Upper lobe of right lung (tissue), 1 donor: ENCODE measurements around the gene SOAT2. TPM values are rescaled to one million over a fixed set of nuclear protein-coding genes. Genes with fewer than 3 reads are reported as not detected.
"Not testable (repeated sequence)": the region's sequence is repeated elsewhere in the genome, so short reads cannot be mapped to it uniquely, and the experiment has no call there.

Source experiments
- ATAC-seq: fragments of 200-7000 bp; cut with Tn5 transposase; one replicate; pipeline ENCODE4 v1.9.1; 2020; ENCODE audit warnings: mild to moderate bottlenecking, moderate library complexity
- DNase-seq: peaks from one replicate; pipeline ENCODE4 v3.0.0-alpha.2; 2020
- H3K27ac ChIP-seq: fragments of 200-600 bp; one replicate; pipeline ENCODE4 v1.8.0; 2022
- H3K27me3 ChIP-seq: fragments of 200-600 bp; one replicate; pipeline ENCODE4 v1.8.0; 2022; ENCODE audit warnings: mild to moderate bottlenecking
- H3K36me3 ChIP-seq: fragments of 200-600 bp; one replicate; pipeline ENCODE4 v1.8.0; 2022
- H3K4me1 ChIP-seq: fragments of 200-600 bp; one replicate; pipeline ENCODE4 v1.8.0; 2022
- H3K4me3 ChIP-seq: fragments of 200-600 bp; one replicate; pipeline ENCODE4 v1.8.0; 2022; ENCODE audit warnings: mild to moderate bottlenecking
- H3K9me3 ChIP-seq: fragments of 200-600 bp; one replicate; pipeline ENCODE4 v1.8.0; 2022
- intact Hi-C: fragments of 100-400 bp; cut with DNase I; formaldehyde crosslinking; loops from one replicate; pipeline ENCODE4 v1.11.0; 2022
- total RNA-seq: library from RNA; stranded (reverse); fragmentation: NEBNext Ultra II Directional; extraction: Animal tissue kit (Norgen Biotek cat#: 25700); gene quantifications from one replicate; pipeline ENCODE4 v1.2.1, GENCODE V29; 2021
- TF ChIP-seq, protein P1 (sequence below): fragments of 200-600 bp; IDR thresholded peaks from one replicate; pipeline ENCODE4 v1.8.0; 2022; ENCODE audit warnings: antibody characterized with exemption
- donor health status: DM: no; HTN: yes; CAD: no; lungs with severe emphysema.

SOAT2 gene
- total RNA-seq, 1 donor from 2014 or later = not detected

DNA sequence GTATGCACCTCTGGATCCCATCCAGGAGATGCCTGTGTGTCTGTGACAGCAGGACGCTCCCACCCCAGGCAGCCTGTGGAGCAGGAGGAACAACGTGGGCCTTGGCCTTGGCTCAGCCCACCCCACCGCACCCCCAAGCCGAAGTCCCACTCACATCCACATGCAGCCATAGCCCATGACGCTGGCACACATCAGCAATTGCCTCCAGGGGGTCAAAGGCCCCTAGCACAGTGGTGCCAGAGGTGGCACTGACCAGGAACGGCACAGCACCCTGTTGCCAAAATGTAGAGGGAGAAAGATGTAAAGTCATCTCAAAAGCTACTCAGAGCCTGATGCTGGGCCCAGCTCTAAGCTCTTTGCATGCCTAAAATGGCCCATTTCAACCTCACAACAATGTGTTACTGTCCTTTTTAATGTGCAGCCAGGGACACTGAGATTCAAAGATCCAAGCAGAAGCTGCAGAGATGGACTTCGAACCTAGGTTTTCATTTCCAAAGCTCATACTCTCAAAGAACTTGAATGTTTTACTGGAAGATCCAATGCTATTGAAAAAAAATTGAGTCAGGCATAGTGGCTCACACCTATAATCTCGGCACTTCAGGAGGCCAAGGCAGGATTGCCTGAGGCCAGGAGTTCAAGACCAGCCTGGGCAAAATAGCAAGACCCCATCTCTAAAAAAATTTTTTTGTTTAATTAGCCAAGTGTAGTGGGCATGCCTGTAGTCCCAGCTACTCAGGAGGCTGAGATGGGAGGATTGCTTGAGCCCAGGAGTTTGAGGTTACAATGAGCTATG is 58.0 kb downstream of the SOAT2 start:
- no peak overlapping the region for H3K4me3 ChIP-seq
- DNase-seq = no peak
- intact Hi-C loops = loop anchor here (5.0 kb wide), 1 partner anchor 36 kb away; no protein-coding TSS in a partner anchor

GRCh38 chr12:53163008-53163407 is 59.7 kb downstream of the SOAT2 start:
- not testable (repeated sequence) for H3K36me3 ChIP-seq, DNase-seq, H3K27ac ChIP-seq, H3K4me3 ChIP-seq, H3K27me3 ChIP-seq, H3K4me1 ChIP-seq, H3K9me3 ChIP-seq, ATAC-seq
- intact Hi-C loops = loop anchor here (5.0 kb wide), 1 partner anchor 34 kb away; no protein-coding TSS in a partner anchor

More for the DNA sequence above, 58.0 kb downstream of the SOAT2 start:
- Histone ChIP-seq H3K36me3 (no peaks in the 10 kb centered on the region), H3K27me3 (no peaks in the 10 kb centered on the region), H3K4me1 (peaks cover 3% of the 10 kb centered on the region), H3K9me3 (no peaks in the 10 kb centered on the region), H3K27ac (no peak overlapping the region)
- TF ChIP-seq, protein P1, sequence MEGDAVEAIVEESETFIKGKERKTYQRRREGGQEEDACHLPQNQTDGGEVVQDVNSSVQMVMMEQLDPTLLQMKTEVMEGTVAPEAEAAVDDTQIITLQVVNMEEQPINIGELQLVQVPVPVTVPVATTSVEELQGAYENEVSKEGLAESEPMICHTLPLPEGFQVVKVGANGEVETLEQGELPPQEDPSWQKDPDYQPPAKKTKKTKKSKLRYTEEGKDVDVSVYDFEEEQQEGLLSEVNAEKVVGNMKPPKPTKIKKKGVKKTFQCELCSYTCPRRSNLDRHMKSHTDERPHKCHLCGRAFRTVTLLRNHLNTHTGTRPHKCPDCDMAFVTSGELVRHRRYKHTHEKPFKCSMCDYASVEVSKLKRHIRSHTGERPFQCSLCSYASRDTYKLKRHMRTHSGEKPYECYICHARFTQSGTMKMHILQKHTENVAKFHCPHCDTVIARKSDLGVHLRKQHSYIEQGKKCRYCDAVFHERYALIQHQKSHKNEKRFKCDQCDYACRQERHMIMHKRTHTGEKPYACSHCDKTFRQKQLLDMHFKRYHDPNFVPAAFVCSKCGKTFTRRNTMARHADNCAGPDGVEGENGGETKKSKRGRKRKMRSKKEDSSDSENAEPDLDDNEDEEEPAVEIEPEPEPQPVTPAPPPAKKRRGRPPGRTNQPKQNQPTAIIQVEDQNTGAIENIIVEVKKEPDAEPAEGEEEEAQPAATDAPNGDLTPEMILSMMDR = no peak
- ATAC-seq = no peak

DNA sequence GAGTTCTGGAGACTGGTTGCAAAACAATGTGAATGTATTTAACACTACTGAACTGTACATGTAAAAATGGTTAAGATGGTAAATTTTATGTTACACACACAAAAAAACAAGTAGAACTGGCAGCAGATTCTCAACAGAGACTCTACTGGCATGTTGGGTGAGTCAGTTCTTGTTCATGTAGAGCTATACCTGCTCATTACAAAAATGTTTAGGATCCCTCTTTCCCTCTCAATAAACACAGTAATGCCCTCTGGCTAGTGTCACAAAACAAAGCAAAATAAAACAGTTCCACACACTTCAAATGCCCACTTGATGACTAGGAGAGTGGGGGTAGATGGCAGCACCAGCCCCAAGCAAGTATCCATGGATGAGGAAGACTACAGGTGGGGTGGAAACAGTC is 63.6 kb downstream of the SOAT2 start:
- Histone ChIP-seq H3K4me1 (no peaks in the 10 kb centered on the region), H3K4me3 (no peak overlapping the region), H3K36me3 (peaks cover 15% of the 10 kb centered on the region), H3K27ac (no peak overlapping the region), H3K9me3 (no peaks in the 10 kb centered on the region), H3K27me3 (no peaks in the 10 kb centered on the region)
- intact Hi-C loops = no loop called here
- TF ChIP-seq, protein P1 = no peak
- DNase-seq (no peak), ATAC-seq (no peak)

GRCh38 chr12:53169644-53170043 is 66.4 kb downstream of the SOAT2 start:
- H3K4me1 ChIP-seq = no peaks in the 10 kb centered on the region
- DNase-seq = no peak
- TF ChIP-seq, protein P1 = no peak
- intact Hi-C loops = no loop called here
- H3K4me3 ChIP-seq = no peak overlapping the region
- peaks cover 15% of the 10 kb centered on the region for H3K36me3 ChIP-seq
- ATAC-seq = peak; percentile 22
- no peaks in the 10 kb centered on the region for H3K27me3 ChIP-seq
- H3K27ac ChIP-seq = no peak overlapping the region
- no peaks in the 10 kb centered on the region for H3K9me3 ChIP-seq

- no peak for DNase-seq
- H3K9me3 ChIP-seq = no peaks in the 10 kb centered on the region
- peaks cover 15% of the 10 kb centered on the region for H3K36me3 ChIP-seq
- no peak for ATAC-seq
- intact Hi-C loops = no loop called here
- TF ChIP-seq, protein P1 = no peak
- no peak overlapping the region for H3K27ac ChIP-seq
- no peak overlapping the region for H3K4me3 ChIP-seq
- no peaks in the 10 kb centered on the region for H3K4me1 ChIP-seq
- no peaks in the 10 kb centered on the region for H3K27me3 ChIP-seq
Observed at GRCh38 chr12:53170215-53170614, 66.9 kb downstream of the SOAT2 start.

DNA sequence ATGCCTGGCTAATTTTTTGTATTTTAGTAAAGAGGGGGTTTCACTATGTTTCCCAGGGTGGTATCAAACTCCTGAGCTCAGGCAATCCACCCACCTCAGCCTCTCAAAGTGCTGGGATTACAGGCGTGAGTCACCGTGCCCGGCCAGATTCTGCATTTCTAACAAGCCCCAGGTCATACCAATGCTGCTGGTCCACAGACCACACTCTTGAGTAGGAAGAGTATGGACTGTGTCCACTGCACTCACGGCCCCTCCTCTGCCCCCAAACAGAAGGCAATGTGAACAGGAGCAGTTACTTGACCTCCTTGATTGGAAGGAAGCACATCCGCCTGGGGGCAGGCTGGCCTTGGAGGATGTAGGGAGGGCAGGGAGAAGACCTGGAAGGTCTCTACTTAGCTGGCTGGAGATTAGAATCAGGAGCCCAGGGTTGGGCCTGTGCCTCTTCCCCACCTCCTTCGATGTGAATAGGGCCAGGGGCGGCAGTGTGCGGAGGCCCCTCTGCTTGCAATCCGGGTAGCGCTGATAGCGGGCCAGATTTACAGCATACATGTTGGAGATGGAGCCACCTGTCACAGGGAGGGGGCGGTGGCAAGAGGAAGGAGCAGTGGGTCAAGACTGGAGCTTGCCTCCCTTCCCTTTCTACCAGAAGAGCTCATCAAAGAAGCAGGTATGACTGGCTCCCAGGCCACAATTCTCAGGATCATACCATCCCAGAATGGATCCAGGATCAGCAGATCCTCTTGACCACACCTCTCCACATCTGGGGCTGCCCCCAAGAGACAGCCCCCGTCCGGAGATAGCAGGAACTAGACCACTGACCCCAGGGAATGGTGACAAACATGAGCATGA is 67.8 kb downstream of the SOAT2 start:
- TF ChIP-seq, protein P1 = no peak
- Histone ChIP-seq H3K4me3 (no peak overlapping the region), H3K9me3 (no peaks in the 10 kb centered on the region), H3K27me3 (no peaks in the 10 kb centered on the region), H3K36me3 (peaks cover 15% of the 10 kb centered on the region), H3K4me1 (no peaks in the 10 kb centered on the region), H3K27ac (no peak overlapping the region)
- intact Hi-C loops = no loop called here
- DNase-seq = no peak
- no peak for ATAC-seq
